ENCODE measurements around the gene SLC25A23.
A peak's percentile ranks its signal among the peaks of the same experiment; 100 is the strongest.
"Not testable (repeated sequence)": the region's sequence is repeated elsewhere in the genome, so short reads cannot be mapped to it uniquely, and the experiment has no call there.

Gene SLC25A23

GRCh38 chr19:6459262-6460098, at the start of gene SLC25A23:
TSS of gene SLC25A23 (minus strand) at chr19:6459792. CDS start at chr19:6459628, 164 bp downstream.
- DNase-seq, result peak; percentile 73

DNA sequence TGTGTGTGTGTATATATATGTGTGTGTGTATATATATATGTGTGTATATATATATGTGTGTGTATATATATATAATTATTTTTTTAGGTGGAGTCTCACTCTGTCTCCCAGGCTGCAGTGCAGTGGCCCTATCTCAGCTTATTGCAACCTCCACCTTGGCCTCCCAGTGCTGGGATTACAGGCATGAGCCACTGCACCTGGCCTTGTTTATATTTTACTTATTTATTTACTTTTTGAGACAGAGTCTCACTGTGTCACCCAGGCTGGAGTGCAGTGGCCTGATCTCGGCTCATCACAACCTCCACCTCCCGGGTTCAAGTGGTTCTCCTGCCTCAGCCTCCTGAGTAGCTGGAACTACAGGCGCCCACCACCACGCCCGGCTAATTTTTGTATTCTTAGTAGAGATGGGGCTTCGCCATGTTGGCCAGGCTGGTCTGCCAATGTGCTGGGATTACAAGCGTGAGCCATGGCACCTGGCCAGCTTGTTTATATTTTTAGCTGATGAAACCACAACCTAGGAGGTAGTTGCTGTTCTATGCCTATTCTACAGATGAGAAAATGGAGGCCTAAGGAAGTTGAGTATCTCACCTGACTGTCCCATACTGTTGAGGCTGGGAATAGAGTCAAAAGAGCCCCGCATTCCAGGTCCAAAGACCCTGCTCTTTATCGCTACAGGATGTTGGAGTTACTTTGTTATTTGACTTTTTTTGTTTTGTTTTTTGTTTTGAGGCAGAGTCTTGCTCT, 48.6 kb upstream of the SLC25A23 start:
- not testable (repeated sequence) for DNase-seq

GRCh38 chr19:6503407-6504201, 44.0 kb upstream of the SLC25A23 start:
- no peak for DNase-seq

GRCh38 chr19:6501740-6502648, 42.4 kb upstream of the SLC25A23 start, which contains the start of gene TUBB4A:
TSS of gene TUBB4A (minus strand) at chr19:6502309. CDS start at chr19:6502212, 97 bp downstream.
- DNase-seq, result no peak

DNA sequence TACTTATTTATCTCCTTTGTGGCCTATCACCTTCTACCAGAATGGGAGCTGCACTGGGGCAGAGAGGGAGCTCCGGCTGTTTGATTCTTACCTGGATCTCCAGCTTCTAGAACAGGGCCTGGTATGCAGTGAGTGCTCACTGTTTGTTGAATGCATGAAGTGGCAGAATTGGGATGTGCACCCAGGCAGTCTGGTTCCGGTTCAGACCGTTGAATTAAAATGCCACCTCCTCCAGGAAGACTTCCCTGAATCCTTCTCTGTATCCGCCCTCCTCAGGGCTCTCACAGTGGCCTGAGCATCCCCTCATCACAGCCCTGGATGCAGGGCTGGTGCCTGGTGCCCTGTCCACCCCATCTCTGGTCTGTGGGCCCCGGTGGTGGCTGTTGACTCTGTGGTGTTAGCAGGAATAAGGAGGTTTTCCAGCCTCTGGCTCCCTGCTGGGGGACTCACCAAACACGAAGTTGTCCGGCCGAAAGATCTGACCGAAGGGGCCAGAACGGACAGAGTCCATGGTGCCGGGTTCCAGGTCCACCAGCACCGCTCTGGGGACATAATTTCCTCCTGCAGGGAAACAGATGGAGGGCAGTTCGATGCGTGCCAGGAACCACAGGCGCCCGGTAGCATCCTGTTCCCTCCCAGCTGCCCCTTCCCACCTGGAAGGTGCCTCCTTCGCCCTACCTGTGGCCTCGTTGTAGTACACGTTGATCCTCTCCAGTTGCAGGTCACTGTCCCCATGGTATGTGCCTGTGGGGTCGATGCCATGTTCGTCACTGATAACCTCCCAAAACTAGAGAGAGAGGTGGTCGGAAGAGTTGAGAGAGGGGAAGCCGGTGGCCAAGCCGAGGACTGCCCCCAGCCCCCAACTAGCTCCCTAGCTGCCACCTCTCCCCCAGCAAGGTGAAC, 41.5 kb upstream of the SLC25A23 start:
- no peak for DNase-seq

DNA sequence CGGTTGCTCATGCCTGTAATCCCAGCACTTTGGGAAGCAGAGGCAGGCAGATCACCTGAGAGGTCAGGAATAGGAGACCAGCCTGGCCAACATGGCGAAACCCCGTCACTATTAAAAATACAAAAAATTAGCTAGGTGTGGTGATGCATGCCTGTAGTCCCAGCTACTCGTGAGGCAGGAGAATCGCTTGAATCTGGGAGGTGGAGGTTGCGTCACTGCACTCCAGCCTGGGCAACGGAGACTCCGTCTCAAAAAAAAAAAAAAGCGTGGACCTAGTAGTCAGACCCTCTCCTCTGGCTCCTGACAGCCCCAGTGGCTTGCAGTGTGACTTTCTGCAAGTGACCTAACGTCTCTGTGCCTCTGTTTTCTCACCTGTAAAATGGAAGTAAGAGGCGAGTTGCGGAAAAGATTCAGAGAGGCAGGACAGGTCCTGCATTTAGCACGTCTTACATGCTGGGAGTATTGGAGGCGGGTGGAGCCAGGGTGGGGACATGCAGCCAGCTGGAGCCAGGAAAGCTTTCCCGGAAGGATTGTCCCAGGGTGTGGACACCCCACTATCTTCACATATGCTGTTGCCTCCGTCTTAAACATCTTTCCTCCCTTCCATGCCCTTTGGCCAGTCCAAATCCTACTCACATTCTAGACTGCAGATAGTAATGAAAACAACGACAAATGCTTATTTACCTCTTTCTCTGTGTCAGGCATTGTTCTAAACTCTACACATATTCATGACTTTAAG, 39.6 kb upstream of the SLC25A23 start:
- DNase-seq, result no peak

GRCh38 chr19:6498294-6499036, 38.9 kb upstream of the SLC25A23 start:
- DNase-seq, result no peak

- DNase-seq, result no peak
These were observed 36.4 kb upstream of the SLC25A23 start for GRCh38 chr19:6495947-6496346.

GRCh38 chr19:6494438-6495036, 34.9 kb upstream of the SLC25A23 start:
- no peak for DNase-seq

GRCh38 chr19:6491802-6492592, 32.4 kb upstream of the SLC25A23 start:
- no peak for DNase-seq

DNA sequence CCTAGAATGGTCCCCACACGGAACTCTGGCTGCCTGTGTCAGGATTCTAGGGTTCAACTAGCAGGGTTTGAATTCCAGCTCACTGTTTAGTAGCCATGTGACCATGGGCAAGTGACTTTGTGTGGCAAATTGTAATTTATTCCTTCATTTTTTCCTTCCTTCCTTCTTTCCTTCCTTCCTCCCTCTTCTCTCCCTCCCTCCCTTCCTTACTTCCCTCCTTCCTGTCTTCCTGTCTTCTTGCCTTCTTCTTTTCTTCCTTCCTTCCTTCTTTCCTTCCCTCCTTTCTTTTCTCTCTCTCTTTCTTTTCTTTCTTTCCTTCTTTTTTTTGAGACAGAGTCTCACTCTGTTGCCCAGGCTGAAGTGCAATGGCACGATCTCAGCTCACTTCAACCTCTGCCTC, 30.5 kb upstream of the SLC25A23 start:
- DNase-seq, result no peak

DNA sequence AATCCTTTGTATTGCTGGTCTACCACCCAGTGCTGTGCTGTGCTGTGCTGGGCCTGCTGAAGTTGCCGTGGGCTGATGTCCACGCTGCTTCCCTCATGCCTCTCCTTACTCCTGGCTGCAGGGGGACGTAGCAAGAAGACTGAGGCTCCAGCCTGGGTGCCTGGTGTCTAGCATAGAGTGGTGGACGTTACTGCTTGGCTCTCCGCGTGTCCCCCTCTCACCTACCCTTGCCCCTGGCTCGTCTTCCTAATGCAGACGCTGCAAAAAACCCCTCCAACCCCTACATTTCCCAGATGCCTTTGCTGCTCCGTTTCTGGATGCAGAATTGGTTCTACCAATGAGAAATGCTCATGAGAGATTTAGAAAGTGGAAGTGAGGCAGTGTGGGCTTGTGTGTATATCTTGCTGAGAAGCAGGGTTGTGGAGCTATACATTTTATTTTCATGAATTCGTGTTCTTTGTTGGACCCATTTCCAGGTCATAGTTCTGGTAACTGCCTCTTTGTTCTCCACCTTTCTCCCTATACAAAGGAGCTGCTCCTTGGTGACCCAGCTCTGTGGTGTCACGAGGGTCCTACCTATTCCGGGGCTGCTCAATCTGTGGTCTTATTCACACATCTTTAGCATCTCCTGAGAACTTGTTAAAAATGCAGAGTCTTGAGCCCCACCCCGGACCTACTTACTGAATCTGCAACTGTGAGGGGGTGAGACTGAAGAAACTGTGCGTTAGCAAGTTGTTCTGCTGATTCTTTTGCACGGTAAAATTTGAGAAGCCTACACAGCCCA, 29.9 kb upstream of the SLC25A23 start:
- DNase-seq, result no peak

DNA sequence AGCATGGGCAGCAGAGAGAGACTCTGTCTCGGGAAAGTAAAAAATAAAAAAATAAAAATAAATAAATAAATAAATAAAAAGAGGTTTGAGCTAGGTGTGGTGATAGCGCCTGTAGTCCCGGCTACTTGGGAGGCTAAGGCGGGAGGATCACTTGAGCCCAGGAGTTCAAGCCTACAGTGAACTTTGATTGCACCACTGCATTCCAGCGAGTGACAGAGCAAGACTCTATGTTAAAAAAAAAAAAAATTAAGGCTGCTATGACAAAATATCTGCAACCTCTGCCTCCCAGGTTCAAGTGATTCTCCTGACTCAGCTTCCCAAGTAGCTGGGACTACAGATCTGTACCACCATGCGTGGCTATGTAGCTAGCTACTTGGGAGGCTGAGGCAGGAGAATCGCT, 25.2 kb upstream of the SLC25A23 start:
- DNase-seq, result no peak

- DNase-seq, result no peak
These were observed 24.6 kb upstream of the SLC25A23 start for GRCh38 chr19:6484230-6484629.

- DNase-seq, result no peak
These were observed 23.6 kb upstream of the SLC25A23 start for GRCh38 chr19:6483235-6483634.

- no peak for DNase-seq
These were observed 22.7 kb upstream of the SLC25A23 start for GRCh38 chr19:6482343-6482686.

- DNase-seq, result no peak
These were observed 22.1 kb upstream of the SLC25A23 start, which contains the start of gene DENND1C for GRCh38 chr19:6481541-6482342. TSS of gene DENND1C (minus strand) at chr19:6481787. CDS start at chr19:6481695, 92 bp downstream.

Measured in NCI-H1092 treated with DMSO at 0.1 percent for 48 hours (cell line).